ENCODE results near the gene CMTM4. TPM values are rescaled to one million over a fixed set of nuclear protein-coding genes. Genes with fewer than 3 reads are reported as not detected.
"Not testable (repeated sequence)": the region's sequence is repeated elsewhere in the genome, so short reads cannot be mapped to it uniquely, and the experiment has no call there.

Gene CMTM4
- total RNA-seq, 3 donors from 2014 or later: 2.6 to 3.0 (median 2.8) TPM

- H3K36me3 Mint-ChIP-seq (ENCODE audit: insufficient read depth); H3K9me3 Mint-ChIP-seq; H3K4me1 Mint-ChIP-seq (ENCODE audit: low read depth); ATAC-seq; DNase-seq; H3K4me3 Mint-ChIP-seq; H3K27me3 Mint-ChIP-seq (ENCODE audit: low read depth): not testable (repeated sequence)
Measured at GRCh38 chr16:66630561-66631260, 65.8 kb downstream of the CMTM4 start.

- ATAC-seq (no peak), DNase-seq (no peak)
- no peaks in the 10 kb centered on the region for H3K36me3 Mint-ChIP-seq (ENCODE audit: insufficient read depth)
- no peaks in the 10 kb centered on the region for H3K9me3 Mint-ChIP-seq
- H3K4me1 Mint-ChIP-seq (ENCODE audit: low read depth): no peaks in the 10 kb centered on the region
- H3K4me3 Mint-ChIP-seq: no peak overlapping the region
- H3K27me3 Mint-ChIP-seq (ENCODE audit: low read depth): no peaks in the 10 kb centered on the region
Measured at GRCh38 chr16:66629856-66630255, 66.7 kb downstream of the CMTM4 start.

- ATAC-seq; H3K4me3 Mint-ChIP-seq; DNase-seq; H3K9me3 Mint-ChIP-seq; H3K4me1 Mint-ChIP-seq (ENCODE audit: low read depth); H3K36me3 Mint-ChIP-seq (ENCODE audit: insufficient read depth); H3K27me3 Mint-ChIP-seq (ENCODE audit: low read depth): not testable (repeated sequence)
Measured at GRCh38 chr16:66627611-66628378, 68.7 kb downstream of the CMTM4 start.

- H3K27me3 Mint-ChIP-seq (ENCODE audit: low read depth): no peaks in the 10 kb centered on the region
- no peak overlapping the region for H3K4me3 Mint-ChIP-seq
- no peaks in the 10 kb centered on the region for H3K36me3 Mint-ChIP-seq (ENCODE audit: insufficient read depth)
- H3K4me1 Mint-ChIP-seq (ENCODE audit: low read depth): no peaks in the 10 kb centered on the region
- DNase-seq (no peak), ATAC-seq (no peak)
- no peaks in the 10 kb centered on the region for H3K9me3 Mint-ChIP-seq
Measured at GRCh38 chr16:66623755-66624154, 72.8 kb downstream of the CMTM4 start.

- no peaks in the 10 kb centered on the region for H3K4me1 Mint-ChIP-seq (ENCODE audit: low read depth)
- ATAC-seq: no peak
- H3K27me3 Mint-ChIP-seq (ENCODE audit: low read depth): no peaks in the 10 kb centered on the region
- no peak for DNase-seq
- H3K9me3 Mint-ChIP-seq: no peaks in the 10 kb centered on the region
- H3K4me3 Mint-ChIP-seq: no peak overlapping the region
- H3K36me3 Mint-ChIP-seq (ENCODE audit: insufficient read depth): no peaks in the 10 kb centered on the region
Measured at GRCh38 chr16:66622863-66623262, 73.7 kb downstream of the CMTM4 start.

GRCh38 chr16:66621973-66622372 lies 74.6 kb downstream of the CMTM4 start:
- H3K36me3 Mint-ChIP-seq (ENCODE audit: insufficient read depth): no peaks in the 10 kb centered on the region
- no peaks in the 10 kb centered on the region for H3K4me1 Mint-ChIP-seq (ENCODE audit: low read depth)
- no peaks in the 10 kb centered on the region for H3K9me3 Mint-ChIP-seq
- H3K27me3 Mint-ChIP-seq (ENCODE audit: low read depth): no peaks in the 10 kb centered on the region
- no peak overlapping the region for H3K4me3 Mint-ChIP-seq
- DNase-seq (no peak), ATAC-seq (no peak)

- Mint-ChIP-seq H3K4me3 (no peak overlapping the region), H3K36me3 (ENCODE audit: insufficient read depth) (no peaks in the 10 kb centered on the region), H3K9me3 (no peaks in the 10 kb centered on the region), H3K27me3 (ENCODE audit: low read depth) (no peaks in the 10 kb centered on the region), H3K4me1 (ENCODE audit: low read depth) (no peaks in the 10 kb centered on the region)
- no peak for DNase-seq
- ATAC-seq: no peak
Measured at GRCh38 chr16:66620429-66620795, 76.1 kb downstream of the CMTM4 start.

- no peaks in the 10 kb centered on the region for H3K36me3 Mint-ChIP-seq (ENCODE audit: insufficient read depth)
- DNase-seq (no peak), ATAC-seq (no peak)
- no peaks in the 10 kb centered on the region for H3K27me3 Mint-ChIP-seq (ENCODE audit: low read depth)
- H3K9me3 Mint-ChIP-seq: no peaks in the 10 kb centered on the region
- no peaks in the 10 kb centered on the region for H3K4me1 Mint-ChIP-seq (ENCODE audit: low read depth)
- H3K4me3 Mint-ChIP-seq: no peak overlapping the region
Measured at GRCh38 chr16:66619534-66620428, 76.8 kb downstream of the CMTM4 start.

- no peak overlapping the region for H3K4me3 Mint-ChIP-seq
- ATAC-seq: no peak
Measured at GRCh38 chr16:66618588-66619375, 77.8 kb downstream of the CMTM4 start.

GRCh38 chr16:66617728-66618127 lies 78.8 kb downstream of the CMTM4 start:
- Mint-ChIP-seq H3K27me3 (ENCODE audit: low read depth) (no peaks in the 10 kb centered on the region), H3K36me3 (ENCODE audit: insufficient read depth) (no peaks in the 10 kb centered on the region), H3K4me1 (ENCODE audit: low read depth) (no peaks in the 10 kb centered on the region), H3K9me3 (no peaks in the 10 kb centered on the region), H3K4me3 (no peak overlapping the region)
- DNase-seq (no peak), ATAC-seq (no peak)

More at GRCh38 chr16:66618588-66619375, 77.8 kb downstream of the CMTM4 start:
- Mint-ChIP-seq H3K9me3 (no peaks in the 10 kb centered on the region), H3K36me3 (ENCODE audit: insufficient read depth) (no peaks in the 10 kb centered on the region), H3K27me3 (ENCODE audit: low read depth) (no peaks in the 10 kb centered on the region), H3K4me1 (ENCODE audit: low read depth) (no peaks in the 10 kb centered on the region)
- no peak for DNase-seq

- Mint-ChIP-seq H3K36me3 (ENCODE audit: insufficient read depth) (no peaks in the 10 kb centered on the region), H3K4me1 (ENCODE audit: low read depth) (no peaks in the 10 kb centered on the region), H3K4me3 (no peak overlapping the region), H3K27me3 (ENCODE audit: low read depth) (no peaks in the 10 kb centered on the region), H3K9me3 (no peaks in the 10 kb centered on the region)
- ATAC-seq (no peak), DNase-seq (no peak)
Measured at GRCh38 chr16:66617010-66617434, 79.5 kb downstream of the CMTM4 start.

- no peaks in the 10 kb centered on the region for H3K27me3 Mint-ChIP-seq (ENCODE audit: low read depth)
- no peak overlapping the region for H3K4me3 Mint-ChIP-seq
- H3K9me3 Mint-ChIP-seq: no peaks in the 10 kb centered on the region
- DNase-seq: no peak
- no peaks in the 10 kb centered on the region for H3K36me3 Mint-ChIP-seq (ENCODE audit: insufficient read depth)
- no peaks in the 10 kb centered on the region for H3K4me1 Mint-ChIP-seq (ENCODE audit: low read depth)
- ATAC-seq: no peak
Measured at GRCh38 chr16:66616592-66616991, 80.0 kb downstream of the CMTM4 start.

- H3K36me3 Mint-ChIP-seq (ENCODE audit: insufficient read depth): no peaks in the 10 kb centered on the region
- no peak for DNase-seq
- H3K4me1 Mint-ChIP-seq (ENCODE audit: low read depth): no peaks in the 10 kb centered on the region
- no peaks in the 10 kb centered on the region for H3K9me3 Mint-ChIP-seq
- no peaks in the 10 kb centered on the region for H3K27me3 Mint-ChIP-seq (ENCODE audit: low read depth)
- no peak overlapping the region for H3K4me3 Mint-ChIP-seq
- no peak for ATAC-seq
Measured at GRCh38 chr16:66616169-66616568, 80.4 kb downstream of the CMTM4 start.
